Measurements from ENCODE around the gene ELF2.
A peak's percentile ranks its signal among the peaks of the same experiment; 100 is the strongest.

DNA sequence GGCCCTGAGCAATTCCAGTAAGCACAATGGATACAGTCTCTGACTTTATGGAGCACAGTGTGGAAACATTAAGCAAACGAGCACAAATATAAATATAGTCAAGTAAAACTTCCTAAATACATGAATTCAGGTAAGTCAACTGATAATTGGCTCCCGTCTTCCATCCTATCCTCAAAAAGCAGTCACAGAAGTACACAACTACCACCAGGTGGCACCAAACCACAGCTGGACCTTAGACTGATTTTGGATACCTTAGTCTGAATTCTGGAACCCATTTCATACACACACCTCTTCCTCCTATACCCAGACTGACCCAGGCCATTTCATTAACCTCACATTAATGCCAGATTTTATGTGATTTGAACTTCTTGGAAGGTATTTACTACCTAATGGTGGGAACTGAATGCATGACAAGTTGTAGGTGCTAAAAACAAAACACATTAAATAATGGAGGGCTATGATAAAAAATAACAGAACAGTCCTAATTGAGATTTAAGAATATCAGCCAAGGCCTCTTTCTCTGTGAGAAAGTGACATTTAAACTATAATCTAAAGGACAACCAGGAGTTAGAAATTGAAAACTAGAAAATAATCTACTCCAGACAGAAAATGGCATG, 77.5 kb downstream of the ELF2 start:
- TF ChIP-seq CTCF (IDR thresholded peaks at IDR 0.05) (peak; percentile 77 to 93 (median 84)), POLR2A (IDR thresholded peaks at IDR 0.05) (no peak)

Measured in heart left ventricle (tissue), 13 donors.